Measurements from ENCODE around the gene RPIA.

- no peak for TF ChIP-seq EP300 (IDR thresholded peaks at IDR 0.05)
- no peak for TF ChIP-seq CTCF (IDR thresholded peaks at IDR 0.05)
These were observed 22.6 kb upstream of the RPIA start for GRCh38 chr2:88668862-88669261.
